ENCODE results near the gene FHIT.

FHIT gene

DNA sequence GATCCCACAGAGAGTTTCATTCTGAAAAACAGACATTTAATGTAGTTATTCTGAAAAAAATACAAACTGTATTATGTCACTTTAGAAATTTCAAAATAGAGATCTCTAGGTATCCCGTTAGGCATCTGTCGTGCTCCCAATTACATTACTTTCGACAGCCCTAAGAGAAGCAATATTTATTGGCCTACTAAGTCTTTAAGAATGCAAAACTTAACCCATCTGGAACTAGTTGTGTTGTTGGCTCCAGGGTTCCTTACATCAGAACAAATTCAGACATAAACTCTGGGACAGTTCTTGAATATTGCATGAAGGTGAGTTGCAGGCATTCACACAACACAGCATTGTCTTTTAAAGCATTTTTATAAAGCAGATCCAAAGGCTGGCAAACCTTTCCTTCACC lies 498.4 kb downstream of the FHIT start:
- FAIRE-seq (no peak), DNase-seq (ENCODE audit: insufficient read length, low spot score) (no peak)
- TF ChIP-seq, protein P1, sequence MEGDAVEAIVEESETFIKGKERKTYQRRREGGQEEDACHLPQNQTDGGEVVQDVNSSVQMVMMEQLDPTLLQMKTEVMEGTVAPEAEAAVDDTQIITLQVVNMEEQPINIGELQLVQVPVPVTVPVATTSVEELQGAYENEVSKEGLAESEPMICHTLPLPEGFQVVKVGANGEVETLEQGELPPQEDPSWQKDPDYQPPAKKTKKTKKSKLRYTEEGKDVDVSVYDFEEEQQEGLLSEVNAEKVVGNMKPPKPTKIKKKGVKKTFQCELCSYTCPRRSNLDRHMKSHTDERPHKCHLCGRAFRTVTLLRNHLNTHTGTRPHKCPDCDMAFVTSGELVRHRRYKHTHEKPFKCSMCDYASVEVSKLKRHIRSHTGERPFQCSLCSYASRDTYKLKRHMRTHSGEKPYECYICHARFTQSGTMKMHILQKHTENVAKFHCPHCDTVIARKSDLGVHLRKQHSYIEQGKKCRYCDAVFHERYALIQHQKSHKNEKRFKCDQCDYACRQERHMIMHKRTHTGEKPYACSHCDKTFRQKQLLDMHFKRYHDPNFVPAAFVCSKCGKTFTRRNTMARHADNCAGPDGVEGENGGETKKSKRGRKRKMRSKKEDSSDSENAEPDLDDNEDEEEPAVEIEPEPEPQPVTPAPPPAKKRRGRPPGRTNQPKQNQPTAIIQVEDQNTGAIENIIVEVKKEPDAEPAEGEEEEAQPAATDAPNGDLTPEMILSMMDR (IDR thresholded peaks at IDR 0.05; ENCODE audit: insufficient read depth, missing control alignments): no peak

- no peak for DNase-seq (ENCODE audit: insufficient read length, low spot score)
- TF ChIP-seq, protein P1 (IDR thresholded peaks at IDR 0.05; ENCODE audit: insufficient read depth, missing control alignments): no peak
- FAIRE-seq: no peak
These were observed 504.4 kb downstream of the FHIT start for GRCh38 chr3:60746695-60747416.

DNA sequence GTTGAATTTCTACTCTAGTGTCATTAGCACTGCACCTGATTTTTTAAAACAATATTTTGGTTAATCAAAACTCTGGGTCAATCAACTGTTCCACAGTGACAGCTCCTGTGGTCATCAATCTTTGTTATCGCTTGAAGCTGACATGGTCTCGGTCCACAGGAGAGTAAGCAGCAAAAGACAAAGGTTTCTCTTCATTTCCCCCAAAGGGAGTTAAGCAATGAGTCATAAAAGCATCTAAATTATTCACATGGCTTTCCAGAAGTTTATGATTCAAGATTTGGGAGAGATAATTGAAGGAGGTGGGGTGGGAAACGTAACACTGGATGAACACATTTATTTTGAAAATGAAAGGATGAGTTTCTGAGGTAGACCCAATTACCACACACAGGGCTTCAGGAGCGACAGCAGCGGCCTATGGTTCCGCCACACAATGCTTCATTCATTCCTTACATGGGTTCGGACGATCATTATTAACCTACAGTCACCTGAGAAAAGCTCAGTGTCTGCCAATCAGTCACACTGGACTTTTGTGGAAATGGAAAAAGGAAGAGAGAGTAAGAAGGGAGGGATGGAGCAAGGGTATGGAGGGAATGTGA lies 505.1 kb downstream of the FHIT start:
- DNase-seq (ENCODE audit: insufficient read length, low spot score) (no peak), FAIRE-seq (no peak)
- TF ChIP-seq, protein P1 (IDR thresholded peaks at IDR 0.05; ENCODE audit: insufficient read depth, missing control alignments): no peak

- TF ChIP-seq, protein P1 (IDR thresholded peaks at IDR 0.05; ENCODE audit: insufficient read depth, missing control alignments): no peak
- no peak for FAIRE-seq
- DNase-seq (ENCODE audit: insufficient read length, low spot score): no peak
These were observed 507.6 kb downstream of the FHIT start for GRCh38 chr3:60743631-60744164.

- TF ChIP-seq, protein P1 (IDR thresholded peaks at IDR 0.05; ENCODE audit: insufficient read depth, missing control alignments): no peak
- DNase-seq (ENCODE audit: insufficient read length, low spot score) (no peak), FAIRE-seq (no peak)
These were observed 508.6 kb downstream of the FHIT start for GRCh38 chr3:60742606-60743145.

DNA sequence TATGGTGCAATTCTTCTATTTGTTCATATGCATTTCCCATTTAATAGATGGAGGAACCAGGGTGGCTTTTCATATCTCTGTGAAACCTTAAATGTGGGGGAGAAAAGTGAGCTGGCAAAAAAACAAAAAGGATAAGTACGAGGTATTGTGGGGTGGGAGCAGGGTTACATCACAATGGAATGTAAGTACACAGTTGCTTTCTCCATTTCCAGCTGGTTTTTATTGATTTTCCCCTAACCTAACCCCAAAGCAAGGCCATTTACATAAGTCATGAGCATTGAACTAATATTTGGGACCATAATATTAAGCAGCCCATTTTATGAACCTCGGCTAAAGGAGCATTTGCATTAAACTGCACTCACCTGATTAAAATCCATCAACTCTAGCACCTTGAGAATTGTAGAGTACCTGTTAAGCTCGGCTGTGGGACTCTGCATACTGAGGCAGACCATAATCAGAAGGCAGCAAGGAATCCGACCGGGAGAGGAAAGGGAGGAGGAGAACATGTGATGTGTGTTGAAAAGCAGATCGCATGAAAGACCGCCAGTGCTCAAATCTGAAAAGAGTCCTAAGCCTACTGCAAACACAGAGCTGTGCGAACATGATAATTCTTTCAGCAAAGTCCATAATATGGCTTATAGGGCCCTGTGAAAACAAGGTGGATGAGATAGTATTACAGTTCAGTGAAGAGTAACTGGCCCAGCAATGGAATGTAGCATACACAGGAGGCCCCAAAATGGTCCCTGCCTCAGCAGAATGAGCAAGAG lies 513.4 kb downstream of the FHIT start:
- FAIRE-seq (no peak), DNase-seq (ENCODE audit: insufficient read length, low spot score) (no peak)
- TF ChIP-seq, protein P1 (IDR thresholded peaks at IDR 0.05; ENCODE audit: insufficient read depth, missing control alignments): no peak

All from D721Med (cell line).